HepG2 (cell line): Measurements from ENCODE around the gene UGT3A2. TPM values are rescaled to one million over a fixed set of nuclear protein-coding genes. Genes with fewer than 3 reads are reported as not detected.

Source experiments
- ATAC-seq: fragments of 200-7000 bp; cut with Tn5 transposase; 3 replicates; pipeline ENCODE4 v1.9.1; 2020; ENCODE audit warnings: mild to moderate bottlenecking, moderate library complexity
- BruUV-seq: library from RNA; stranded (reverse); fragments of 400-500 nt; replicated peaks from 2 replicates; lab custom pipeline; 2021; lab: Mats Ljungman, UMichigan
- CTCF ChIA-PET: fragments of 300-600 bp; formaldehyde crosslinking; extraction: SDS; loops from one replicate; lab custom pipeline; 2021; ENCODE audit warnings: low total read pairs, inconsistent platforms, low intra/inter-chr PET ratio; lab: Yijun Ruan, JAX
- POLR2A ChIA-PET: fragments of 350-600 bp; sonication (Branson Sonifier 250); formaldehyde crosslinking; loops from one replicate; lab custom pipeline; 2020; ENCODE audit warnings: antibody characterized with exemption, inconsistent platforms; lab: Yijun Ruan, JAX
- DNase-seq: peaks from one replicate; pipeline ENCODE4 v3.0.0-alpha.2; 2015; ENCODE audit warnings: low spot score
- FAIRE-seq: peaks from 3 replicates; lab custom pipeline; 2011; peaks lifted over from hg19 to GRCh38; lab: Jason Lieb, UNC
- H2AFZ ChIP-seq: one replicate; pipeline ENCODE4 v1.6.1; 2011; ENCODE audit warnings: low read length, inconsistent platforms
- H3K27ac ChIP-seq: fragments of 300-600 bp; 3 replicates; pipeline ENCODE4 v1.8.0; 2011; ENCODE audit warnings: mixed run types, mild to moderate bottlenecking, mixed read lengths, low read length, inconsistent platforms; ENCODE audit not compliant: insufficient read depth; ENCODE audit errors: extremely low read length
- H3K27me3 ChIP-seq, 2 experiments: fragments of 200-600 bp in 1 of 2; 2 replicates in 1 of 2; 3 replicates in 1 of 2; pipeline versions ENCODE4 v1.6.0 to v1.8.0; 2011; ENCODE audit warnings: low read length in 2 of 2, mild to moderate bottlenecking in 2 of 2, moderate library complexity in 2 of 2, inconsistent platforms in 1 of 2; ENCODE audit not compliant: insufficient read depth in 2 of 2, control insufficient read depth in 1 of 2
- H3K36me3 ChIP-seq, 2 experiments: fragments of 200-600 bp in 1 of 2; replicated peaks in 1 of 2; 2 replicates in 1 of 2; 3 replicates in 1 of 2; pipeline versions ENCODE4 v1.5.1 to v1.8.0; 2011; ENCODE audit warnings: low read length in 2 of 2, inconsistent platforms in 1 of 2; ENCODE audit not compliant: insufficient read depth in 2 of 2, control insufficient read depth in 1 of 2
- H3K4me1 ChIP-seq: 2 replicates; pipeline ENCODE4 v1.5.1; 2012; ENCODE audit warnings: low read length, inconsistent platforms; ENCODE audit not compliant: insufficient read depth
- H3K4me2 ChIP-seq: 2 replicates; pipeline ENCODE4 v1.6.0; 2011; ENCODE audit warnings: low read depth, low read length, inconsistent platforms
- H3K4me3 ChIP-seq, 3 experiments: fragments of 200-600 bp in 1 of 3; sonication (generic), shearing (Covaris generic) in 1 of 3; replicated peaks in 1 of 3; 2 replicates each; pipeline ENCODE4 v1.5.1; 2011 to 2016; ENCODE audit warnings: low read length in 3 of 3, inconsistent platforms in 2 of 3, low read depth in 2 of 3, mild to moderate bottlenecking in 2 of 3, control low read depth in 1 of 3, mixed read lengths in 1 of 3; ENCODE audit not compliant: insufficient read depth in 1 of 3
- H3K79me2 ChIP-seq: one replicate; pipeline ENCODE4 v1.6.1; 2011; ENCODE audit warnings: low read length, inconsistent platforms; ENCODE audit not compliant: insufficient read depth
- H3K9ac ChIP-seq: 2 replicates; pipeline ENCODE4 v1.6.0; 2011; ENCODE audit warnings: mild to moderate bottlenecking, low read depth, low read length, inconsistent platforms; ENCODE audit not compliant: insufficient read depth
- H3K9me3 ChIP-seq: 2 replicates; pipeline ENCODE4 v1.5.1; 2012; ENCODE audit warnings: mild to moderate bottlenecking, low read length
- H4K20me1 ChIP-seq: 2 replicates; pipeline ENCODE4 v1.6.0; 2011; ENCODE audit warnings: inconsistent platforms, mild to moderate bottlenecking, low read length, moderate library complexity; ENCODE audit not compliant: insufficient read depth
- CREB1 ChIP-seq, 2 experiments: fragments of 450-650 bp in 1 of 2; IDR thresholded peaks; 2 replicates each; pipeline ENCODE4 v1.6.1; 2016 to 2017; ENCODE audit warnings: control low read depth in 1 of 2, mild to moderate bottlenecking in 1 of 2, missing compliant biosample characterization in 1 of 2, missing genetic modification characterization in 1 of 2
- FLYWCH1 ChIP-seq: sonication (generic); formaldehyde crosslinking; IDR thresholded peaks from 2 replicates; pipeline ENCODE4 v1.8.1; 2023; ENCODE audit warnings: mild to moderate bottlenecking, missing genetic modification reagents
- GTF2F1 ChIP-seq: fragments of 150-350 bp; IDR thresholded peaks from 2 replicates; pipeline ENCODE4 v1.6.1; 2014; ENCODE audit warnings: low read length
- MTF2 ChIP-seq: sonication (generic); formaldehyde crosslinking; IDR thresholded peaks from 2 replicates; pipeline ENCODE4 v1.5.0; 2020; ENCODE audit warnings: missing genetic modification reagents, borderline replicate concordance
- MYNN ChIP-seq: sonication (generic); formaldehyde crosslinking; IDR thresholded peaks from 2 replicates; pipeline ENCODE4 v1.4.0; 2020; ENCODE audit warnings: mild to moderate bottlenecking, low read depth, missing genetic modification reagents
- NCOA2 ChIP-seq: sonication (generic); formaldehyde crosslinking; IDR thresholded peaks from 2 replicates; pipeline ENCODE4 v1.8.0; 2022; ENCODE audit warnings: inconsistent platforms
- NFYC ChIP-seq: IDR thresholded peaks from 2 replicates; pipeline ENCODE4 v1.6.1; 2016; ENCODE audit warnings: missing genetic modification reagents, missing compliant biosample characterization
- NR1H2 ChIP-seq: sonication (generic); formaldehyde crosslinking; IDR thresholded peaks from 2 replicates; pipeline ENCODE4 v1.8.1; 2022; ENCODE audit warnings: low read depth, missing genetic modification reagents, borderline replicate concordance
- PRDM4 ChIP-seq: sonication (generic); formaldehyde crosslinking; IDR thresholded peaks from 2 replicates; pipeline ENCODE4 v1.9.0; 2021; ENCODE audit warnings: missing genetic modification reagents, borderline replicate concordance
- SIN3B ChIP-seq: fragments of 150-350 bp; IDR thresholded peaks from 2 replicates; pipeline ENCODE4 v1.6.1; 2014; ENCODE audit warnings: low read length
- TBX3 ChIP-seq: fragments of 450-650 bp; IDR thresholded peaks from 2 replicates; pipeline ENCODE4 v1.6.1; 2017; ENCODE audit warnings: antibody characterized with exemption, mild to moderate bottlenecking, inconsistent platforms, borderline replicate concordance
- THYN1 ChIP-seq: sonication (generic); formaldehyde crosslinking; IDR thresholded peaks from 2 replicates; pipeline ENCODE4 v1.8.1; 2023; ENCODE audit warnings: low read depth, mild to moderate bottlenecking, moderate library complexity, missing genetic modification reagents, borderline replicate concordance
- ZNF205 ChIP-seq: IDR thresholded peaks from 2 replicates; pipeline ENCODE4 v1.6.1; 2018; ENCODE audit warnings: missing biosample characterization, missing genetic modification reagents
- ZNF383 ChIP-seq: sonication (generic); formaldehyde crosslinking; IDR thresholded peaks from 2 replicates; pipeline ENCODE4 v1.4.0; 2020; ENCODE audit warnings: missing genetic modification reagents, mild to moderate bottlenecking, borderline replicate concordance
- ZNF720 ChIP-seq: sonication (generic); formaldehyde crosslinking; IDR thresholded peaks from 2 replicates; pipeline ENCODE4 v1.4.0; 2020; ENCODE audit warnings: missing genetic modification reagents
- ZNF746 ChIP-seq: sonication (generic); formaldehyde crosslinking; IDR thresholded peaks from 2 replicates; pipeline ENCODE4 v1.8.0; 2022; ENCODE audit warnings: mild to moderate bottlenecking, missing genetic modification reagents
- WGBS: methylation state at CpG from one replicate; pipeline ENCODE4 v1.1.6; 2017; ENCODE audit warnings: low lambda C conversion rate; 5-methylcytosine and 5-hydroxymethylcytosine counted together
- in situ Hi-C: cut with HindIII; loops from 2 replicates; pipeline ENCODE4 v1.10.0; 2017; ENCODE audit warnings: low pct_unique_long_range_greater_than_20kb; ENCODE audit not compliant: extremely low pct_ligation_motif_present
- intact Hi-C: fragments of 100-400 bp; cut with micrococcal nuclease; formaldehyde crosslinking; loops from one replicate; pipeline ENCODE4 v1.10.0; 2022; ENCODE audit not compliant: unreplicated experiment
- polyA plus RNA-seq, 8 experiments: library from polyadenylated mRNA; depleted of rRNA in 3 of 8; stranded (reverse) in 7 of 8; unstranded in 1 of 8; fragments of >200 nt; fragmentation: Illumina TruSeq in 4 of 8; extraction: Trizol in 4 of 8; gene quantifications; 2 replicates each; pipeline versions ENCODE4 v1.2.1 to v1.2.3, GENCODE V29; 2011 to 2016; ENCODE audit warnings: low read depth in 4 of 8, missing spikeins in 1 of 8, mixed read lengths in 1 of 8; ENCODE audit not compliant: insufficient read depth in 1 of 8
- total RNA-seq, 5 experiments: library from RNA; depleted of rRNA; stranded (reverse); fragments of >200 nt; fragmentation: Illumina TruSeq; extraction: Trizol; gene quantifications; 2 replicates each; pipeline ENCODE4 v1.2.3, GENCODE V29; 2016; ENCODE audit warnings: low read depth in 1 of 5
- TF ChIP-seq, protein P1 (sequence below): sonication (generic); formaldehyde crosslinking; conservative IDR thresholded peaks from 2 replicates; pipeline ENCODE4 v1.8.1; 2023; ENCODE audit warnings: missing genetic modification reagents

Gene UGT3A2
- total and polyA plus RNA-seq, 2 of the 13 experiments (the other 11 are each of a cell fraction or from before 2014, with no cell fraction given), result not detected

DNA sequence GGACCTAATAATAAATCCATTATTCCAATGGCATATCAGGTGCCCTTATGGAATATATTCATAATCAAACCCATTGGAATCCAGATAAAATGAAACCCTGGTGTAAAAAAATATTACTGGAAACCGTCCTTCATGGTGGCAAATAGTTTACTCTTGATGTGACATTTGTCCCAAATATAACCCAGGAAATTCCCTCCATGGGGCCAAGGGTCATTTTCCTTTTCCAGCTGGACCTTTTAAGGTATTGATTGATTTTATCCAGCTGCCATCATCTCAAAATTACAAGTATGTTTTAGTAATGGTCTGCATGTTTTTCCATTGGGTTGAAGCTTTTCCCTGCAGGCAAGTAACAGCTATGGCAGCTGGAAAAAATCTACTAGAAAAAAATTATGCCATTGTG lies 67.1 kb downstream of the UGT3A2 start:
- 9% methylated on average over 1 of the region's 1 CpG for WGBS

GRCh38 chr5:35996076-35996475 lies 70.6 kb downstream of the UGT3A2 start:
- POLR2A ChIA-PET, result no interaction called here
- FAIRE-seq (no peak), ATAC-seq (no peak), DNase-seq (no peak)
- Histone ChIP-seq H3K9me3 (no peaks in the 10 kb centered on the region), H3K4me1 (no peaks in the 10 kb centered on the region), H3K27ac (no peak overlapping the region), H3K4me2 (no peak overlapping the region), H2AFZ (no peak overlapping the region), H3K4me3 (no peak overlapping the region), H3K79me2 (no peaks in the 10 kb centered on the region), H3K9ac (no peak overlapping the region), H3K36me3 (no peaks in the 10 kb centered on the region), H4K20me1 (no peaks in the 10 kb centered on the region), H3K27me3 (peaks cover 0 to 8% of the 10 kb centered on the region in 2 experiments; a peak in 1 of 5 replicates)
- intact Hi-C loops, result no loop called here
- in situ Hi-C loops, result no loop called here
- CTCF ChIA-PET, result no interaction called here
- BruUV-seq, result no TSS peak
- 16% methylated on average over 4 of the region's 4 CpGs for WGBS
- TF ChIP-seq, protein P1, sequence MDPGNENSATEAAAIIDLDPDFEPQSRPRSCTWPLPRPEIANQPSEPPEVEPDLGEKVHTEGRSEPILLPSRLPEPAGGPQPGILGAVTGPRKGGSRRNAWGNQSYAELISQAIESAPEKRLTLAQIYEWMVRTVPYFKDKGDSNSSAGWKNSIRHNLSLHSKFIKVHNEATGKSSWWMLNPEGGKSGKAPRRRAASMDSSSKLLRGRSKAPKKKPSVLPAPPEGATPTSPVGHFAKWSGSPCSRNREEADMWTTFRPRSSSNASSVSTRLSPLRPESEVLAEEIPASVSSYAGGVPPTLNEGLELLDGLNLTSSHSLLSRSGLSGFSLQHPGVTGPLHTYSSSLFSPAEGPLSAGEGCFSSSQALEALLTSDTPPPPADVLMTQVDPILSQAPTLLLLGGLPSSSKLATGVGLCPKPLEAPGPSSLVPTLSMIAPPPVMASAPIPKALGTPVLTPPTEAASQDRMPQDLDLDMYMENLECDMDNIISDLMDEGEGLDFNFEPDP (CRISPR knock-in tag), result no peak
- TF ChIP-seq GTF2F1 (no peak), FLYWCH1 (no peak), NFYC (CRISPR knock-in tag) (no peak), ZNF205 (CRISPR knock-in tag) (no peak), THYN1 (CRISPR knock-in tag) (no peak), ZNF383 (CRISPR knock-in tag) (no peak), SIN3B (no peak), ZNF720 (CRISPR knock-in tag) (no peak), MYNN (CRISPR knock-in tag) (no peak), PRDM4 (no peak), TBX3 (no peak), ZNF746 (CRISPR knock-in tag) (no peak)

More for the DNA sequence above, 67.1 kb downstream of the UGT3A2 start:
- Histone ChIP-seq H4K20me1 (no peaks in the 10 kb centered on the region), H3K9ac (no peak overlapping the region)
- CTCF ChIA-PET, result no interaction called here
- in situ Hi-C loops, result no loop called here
- intact Hi-C loops, result no loop called here
- no peak for TF ChIP-seq NCOA2 (CRISPR knock-in tag)
- no peak for TF ChIP-seq CREB1 (IDR thresholded peaks at IDR 0.05)
- no peak for TF ChIP-seq CREB1 (CRISPR knock-in tag; IDR thresholded peaks at IDR 0.05)
- no peak for TF ChIP-seq TBX3
- TF ChIP-seq NR1H2, result no peak
- no peak for TF ChIP-seq MTF2 (CRISPR knock-in tag)
- TF ChIP-seq, all 625 proteins: peak for 0
- POLR2A ChIA-PET, result no interaction called here
- FAIRE-seq (no peak), DNase-seq (no peak), ATAC-seq (no peak)
- no peak overlapping the region for H3K4me3 ChIP-seq
- no peak overlapping the region for H2AFZ ChIP-seq
- peaks cover 14% of the 10 kb centered on the region for H3K4me1 ChIP-seq
- no TSS peak for BruUV-seq
- H3K36me3 ChIP-seq, result no peaks in the 10 kb centered on the region
- no peak overlapping the region for H3K4me2 ChIP-seq
- no peaks in the 10 kb centered on the region for H3K27me3 ChIP-seq
- no peak overlapping the region for H3K27ac ChIP-seq
- no peaks in the 10 kb centered on the region for H3K9me3 ChIP-seq
- no peaks in the 10 kb centered on the region for H3K79me2 ChIP-seq
